Measurements from ENCODE around the gene RTL1.

Gene RTL1

GRCh38 chr14:100903672-100904185 lies at the start of gene RTL1:
RTL1 (minus strand) TSS chr14:100903722; CDS start chr14:100884788, 18,934 bp downstream.
- no peak for DNase-seq

- DNase-seq = no peak
Measured at GRCh38 chr14:100950024-100950423, 46.5 kb upstream of the RTL1 start.

GRCh38 chr14:100944052-100944451 lies 40.5 kb upstream of the RTL1 start:
- no peak for DNase-seq

GRCh38 chr14:100930270-100930669 lies 26.7 kb upstream of the RTL1 start:
- no peak for DNase-seq

GRCh38 chr14:100915560-100915959 lies 12.0 kb upstream of the RTL1 start:
- DNase-seq = no peak

- no peak for DNase-seq
Measured at GRCh38 chr14:100914597-100915021, 11.1 kb upstream of the RTL1 start.

- DNase-seq = no peak
Measured at GRCh38 chr14:100911665-100912316, 8.3 kb upstream of the RTL1 start.

GRCh38 chr14:100910888-100911664 lies 7.6 kb upstream of the RTL1 start:
- no peak for DNase-seq

GRCh38 chr14:100909439-100909838 lies 5.9 kb upstream of the RTL1 start:
- DNase-seq = no peak

GRCh38 chr14:100907240-100907639 lies 3.7 kb upstream of the RTL1 start:
- DNase-seq = no peak

GRCh38 chr14:100906420-100906819 lies 2.9 kb upstream of the RTL1 start:
- no peak for DNase-seq

GRCh38 chr14:100905166-100905565 lies 1.6 kb upstream of the RTL1 start:
- no peak for DNase-seq

GRCh38 chr14:100904307-100905087 lies 975 bp upstream of the RTL1 start:
- DNase-seq = peak in 1 of 2 experiments; percentile 7

- DNase-seq = no peak
Measured at GRCh38 chr14:100903134-100903468, 421 bp downstream of the RTL1 start.

GRCh38 chr14:100902295-100903133 lies 1.0 kb downstream of the RTL1 start:
- DNase-seq = peak; percentile 4 to 40

- DNase-seq = no peak
Measured at GRCh38 chr14:100901391-100902183, 1.9 kb downstream of the RTL1 start.

- peak; percentile 30 to 33 for DNase-seq
Measured at GRCh38 chr14:100900837-100901390, 2.6 kb downstream of the RTL1 start.

GRCh38 chr14:100899884-100900771 lies 3.4 kb downstream of the RTL1 start:
- peak in 1 of 2 experiments; percentile 37 for DNase-seq

- DNase-seq = no peak
Measured at GRCh38 chr14:100898935-100899883, 4.3 kb downstream of the RTL1 start.
